Measurements from ENCODE around the gene RPS16.

RPS16 gene

GRCh38 chr19:39420769-39421168 lies 15.0 kb downstream of the RPS16 start:
- no peak for TF ChIP-seq CTCF (IDR thresholded peaks at IDR 0.05; ENCODE audit: control insufficient read depth, insufficient read depth, low read depth, low read length, missing control alignments)
- no peak for DNase-seq (ENCODE audit: low read depth)

GRCh38 chr19:39419003-39419402 lies 16.7 kb downstream of the RPS16 start:
- TF ChIP-seq CTCF (IDR thresholded peaks at IDR 0.05; ENCODE audit: control insufficient read depth, insufficient read depth, low read depth, low read length, missing control alignments) = no peak
- no peak overlapping the region for H3K4me3 ChIP-seq (ENCODE audit: control insufficient read depth, low read depth, low read length)
- no peak for DNase-seq (ENCODE audit: low read depth)

More at GRCh38 chr19:39420769-39421168, 15.0 kb downstream of the RPS16 start:
- no peak overlapping the region for H3K4me3 ChIP-seq (ENCODE audit: control insufficient read depth, low read depth, low read length)

- no peak overlapping the region for H3K4me3 ChIP-seq (ENCODE audit: control insufficient read depth, low read depth, low read length)
- no peak for DNase-seq (ENCODE audit: low read depth)
- no peak for TF ChIP-seq CTCF (IDR thresholded peaks at IDR 0.05; ENCODE audit: control insufficient read depth, insufficient read depth, low read depth, low read length, missing control alignments)
Observed at GRCh38 chr19:39417463-39418181, 18.1 kb downstream of the RPS16 start.

- no peak for TF ChIP-seq CTCF (IDR thresholded peaks at IDR 0.05; ENCODE audit: control insufficient read depth, insufficient read depth, low read depth, low read length, missing control alignments)
- no peak overlapping the region for H3K4me3 ChIP-seq (ENCODE audit: control insufficient read depth, low read depth, low read length)
- DNase-seq (ENCODE audit: low read depth) = no peak
Observed at GRCh38 chr19:39416152-39417120, 19.3 kb downstream of the RPS16 start.

- DNase-seq (ENCODE audit: low read depth) = no peak
- peak overlapping the region; percentile 65 for H3K4me3 ChIP-seq (ENCODE audit: control insufficient read depth, low read depth, low read length)
- TF ChIP-seq CTCF (IDR thresholded peaks at IDR 0.05; ENCODE audit: control insufficient read depth, insufficient read depth, low read depth, low read length, missing control alignments) = peak; percentile 11
Observed at GRCh38 chr19:39415111-39416046, 20.4 kb downstream of the RPS16 start.
